ENCODE measurements around the gene PHACTR4.

The PHACTR4 gene

DNA sequence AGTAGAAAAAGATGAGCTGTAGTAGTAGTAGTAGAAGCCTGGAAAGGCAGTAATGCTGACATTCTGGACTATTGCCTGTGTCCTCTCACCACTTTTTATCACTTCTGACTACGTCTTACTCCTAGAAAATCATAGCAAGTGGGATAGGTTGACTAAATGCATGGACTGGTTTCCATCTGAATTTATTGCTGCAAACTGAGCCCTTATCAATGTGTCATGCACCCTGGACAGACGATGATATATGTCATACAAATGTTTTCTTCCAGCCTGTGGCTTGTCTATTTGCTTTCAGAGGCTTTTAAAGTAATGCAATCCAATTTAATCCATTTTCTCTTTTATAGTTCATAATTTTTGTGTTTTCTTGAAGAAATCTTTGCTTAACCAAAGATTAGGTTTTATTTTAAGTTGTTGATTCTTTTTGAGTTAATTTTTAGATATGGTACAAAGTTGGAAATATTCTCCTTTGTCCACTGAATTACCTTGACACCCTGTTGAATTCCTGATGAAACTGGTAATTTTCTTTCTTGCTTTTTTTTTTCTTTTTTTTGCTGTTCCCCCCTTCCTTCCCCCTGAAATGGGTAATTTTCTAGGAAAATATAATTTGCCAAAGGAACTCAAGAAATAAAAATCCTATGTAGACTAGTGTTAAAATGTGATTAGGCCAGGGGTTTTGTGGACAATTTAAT, 47.1 kb downstream of the PHACTR4 start:
- Histone ChIP-seq H3K9me3 (no peaks in the 10 kb centered on the region), H3K27me3 (no peaks in the 10 kb centered on the region), H3K36me3 (no peaks in the 10 kb centered on the region), H3K4me3 (no peak overlapping the region), H3K27ac (no peak overlapping the region), H3K4me1 (peaks cover 0 to 9% (median 3%) of the 10 kb centered on the region in 4 donors)
- DNase-seq, result no peak
- TF ChIP-seq, protein P1, sequence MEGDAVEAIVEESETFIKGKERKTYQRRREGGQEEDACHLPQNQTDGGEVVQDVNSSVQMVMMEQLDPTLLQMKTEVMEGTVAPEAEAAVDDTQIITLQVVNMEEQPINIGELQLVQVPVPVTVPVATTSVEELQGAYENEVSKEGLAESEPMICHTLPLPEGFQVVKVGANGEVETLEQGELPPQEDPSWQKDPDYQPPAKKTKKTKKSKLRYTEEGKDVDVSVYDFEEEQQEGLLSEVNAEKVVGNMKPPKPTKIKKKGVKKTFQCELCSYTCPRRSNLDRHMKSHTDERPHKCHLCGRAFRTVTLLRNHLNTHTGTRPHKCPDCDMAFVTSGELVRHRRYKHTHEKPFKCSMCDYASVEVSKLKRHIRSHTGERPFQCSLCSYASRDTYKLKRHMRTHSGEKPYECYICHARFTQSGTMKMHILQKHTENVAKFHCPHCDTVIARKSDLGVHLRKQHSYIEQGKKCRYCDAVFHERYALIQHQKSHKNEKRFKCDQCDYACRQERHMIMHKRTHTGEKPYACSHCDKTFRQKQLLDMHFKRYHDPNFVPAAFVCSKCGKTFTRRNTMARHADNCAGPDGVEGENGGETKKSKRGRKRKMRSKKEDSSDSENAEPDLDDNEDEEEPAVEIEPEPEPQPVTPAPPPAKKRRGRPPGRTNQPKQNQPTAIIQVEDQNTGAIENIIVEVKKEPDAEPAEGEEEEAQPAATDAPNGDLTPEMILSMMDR (IDR thresholded peaks at IDR 0.05), result no peak
- intact Hi-C loops (cut with DNase I; ENCODE audit: low total_unique reads), result no loop called here

DNA sequence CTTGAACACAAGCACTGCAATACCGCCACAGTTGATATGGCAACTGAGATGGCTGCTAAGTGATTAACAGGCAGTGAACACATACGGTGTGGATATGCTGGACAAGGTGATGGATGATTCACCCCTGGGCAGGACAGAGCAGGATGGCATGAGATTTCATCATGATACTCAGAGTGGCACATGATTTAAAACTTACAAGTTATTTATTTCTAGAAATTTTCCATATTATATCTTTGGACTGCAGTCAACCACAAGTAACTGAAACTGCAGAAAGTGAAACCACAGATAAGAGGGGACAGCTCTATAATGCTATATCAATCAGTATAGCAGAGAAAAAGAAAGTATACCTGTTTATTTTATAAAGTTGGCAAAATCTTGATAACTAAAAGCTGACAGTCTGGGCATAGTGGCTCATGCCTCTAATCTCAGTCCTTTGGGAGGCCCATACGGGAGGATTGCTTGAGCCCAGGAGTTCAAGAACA, 47.9 kb downstream of the PHACTR4 start:
- Histone ChIP-seq H3K4me1 (peaks cover 0 to 9% (median 3%) of the 10 kb centered on the region in 4 donors), H3K27ac (no peak overlapping the region), H3K4me3 (no peak overlapping the region), H3K9me3 (no peaks in the 10 kb centered on the region), H3K36me3 (no peaks in the 10 kb centered on the region), H3K27me3 (no peaks in the 10 kb centered on the region)
- no peak for DNase-seq
- intact Hi-C loops (cut with DNase I; ENCODE audit: low total_unique reads), result no loop called here
- TF ChIP-seq, protein P1 (IDR thresholded peaks at IDR 0.05), result no peak

DNA sequence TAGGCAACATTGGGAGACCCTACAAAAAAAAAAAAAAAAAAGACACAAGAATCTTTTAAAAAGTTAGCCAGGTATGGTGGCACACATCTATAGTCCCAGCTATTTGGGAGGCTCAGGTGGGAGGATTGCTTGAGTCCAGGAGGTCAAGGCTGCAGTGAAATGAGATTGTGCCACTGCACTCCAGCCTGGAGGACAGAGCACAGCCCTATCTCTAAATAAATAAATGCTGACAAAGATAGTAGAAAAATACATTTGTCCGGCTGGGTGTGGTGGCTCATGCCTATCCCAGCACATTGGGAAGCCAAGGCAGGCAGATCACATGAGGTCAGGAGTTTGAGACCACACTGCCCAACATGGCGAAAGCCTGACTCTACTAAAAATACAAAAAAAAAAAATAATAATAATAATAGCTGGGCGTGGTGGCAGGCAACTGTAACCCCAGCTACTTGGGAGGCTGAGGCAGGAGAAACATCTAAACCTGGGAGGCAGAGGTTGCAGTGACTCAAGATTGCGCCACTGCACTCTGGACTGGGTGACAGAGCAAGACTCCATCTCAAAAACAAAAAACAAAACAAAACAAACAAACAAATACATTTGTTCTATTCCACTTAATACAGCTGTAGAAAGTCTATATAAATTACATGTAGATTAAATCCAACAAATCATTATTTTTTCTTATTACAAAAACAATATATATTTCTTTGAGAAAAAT, 48.5 kb downstream of the PHACTR4 start:
- H3K9me3 ChIP-seq, result no peaks in the 10 kb centered on the region
- no peak for DNase-seq
- no peaks in the 10 kb centered on the region for H3K27me3 ChIP-seq
- no peak overlapping the region for H3K27ac ChIP-seq
- TF ChIP-seq, protein P1 (IDR thresholded peaks at IDR 0.05), result no peak
- H3K4me1 ChIP-seq, result peaks cover 0 to 9% (median 3%) of the 10 kb centered on the region in 4 donors
- intact Hi-C loops (cut with DNase I; ENCODE audit: low total_unique reads), result no loop called here
- no peaks in the 10 kb centered on the region for H3K36me3 ChIP-seq
- H3K4me3 ChIP-seq, result no peak overlapping the region

DNA sequence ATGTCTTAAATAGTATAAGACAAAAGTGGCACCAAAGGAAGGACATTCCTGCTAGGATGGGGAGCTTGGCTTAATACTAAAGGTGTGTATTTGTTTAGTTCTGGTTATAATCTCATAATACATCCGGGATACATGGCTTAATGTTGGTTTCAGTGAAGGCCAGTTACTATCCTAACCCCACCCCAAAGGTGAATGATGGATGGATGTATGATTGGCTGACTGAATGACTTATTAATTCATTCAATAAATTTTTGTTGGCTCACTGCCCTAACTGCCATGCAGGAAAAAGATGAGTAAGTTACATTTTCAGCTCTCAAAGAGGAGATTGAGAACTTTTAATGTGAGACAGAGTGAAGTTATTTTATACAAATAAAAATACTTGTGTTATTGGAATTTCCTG, 52.2 kb downstream of the PHACTR4 start:
- no peak overlapping the region for H3K4me3 ChIP-seq
- H3K27ac ChIP-seq, result no peak overlapping the region
- H3K9me3 ChIP-seq, result no peaks in the 10 kb centered on the region
- no peaks in the 10 kb centered on the region for H3K36me3 ChIP-seq
- intact Hi-C loops (cut with DNase I; ENCODE audit: low total_unique reads), result no loop called here
- DNase-seq, result no peak
- H3K27me3 ChIP-seq, result no peaks in the 10 kb centered on the region
- H3K4me1 ChIP-seq, result peaks cover 0 to 9% (median 2%) of the 10 kb centered on the region in 4 donors
- TF ChIP-seq, protein P1 (IDR thresholded peaks at IDR 0.05), result no peak

DNA sequence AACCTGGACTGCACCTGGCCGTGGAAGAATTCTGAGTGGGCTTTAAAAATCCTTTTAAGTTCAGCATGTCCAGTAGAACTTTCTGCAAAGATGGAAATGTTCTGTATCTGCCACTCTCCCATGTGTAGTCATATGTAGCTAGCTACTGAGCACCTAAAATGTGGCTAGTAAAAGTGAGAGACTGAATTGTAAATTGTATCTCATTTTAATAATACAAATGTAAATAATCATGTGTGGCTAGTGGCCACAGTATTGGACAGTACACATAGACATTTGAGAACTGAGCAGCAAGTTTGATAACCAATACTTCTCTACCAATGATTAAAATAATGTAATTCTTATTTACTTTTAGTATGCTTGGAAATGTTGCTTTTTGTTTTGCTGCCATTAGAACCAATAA, 57.3 kb downstream of the PHACTR4 start:
- no peaks in the 10 kb centered on the region for H3K4me1 ChIP-seq
- H3K36me3 ChIP-seq, result no peaks in the 10 kb centered on the region
- TF ChIP-seq, protein P1 (IDR thresholded peaks at IDR 0.05), result no peak
- H3K9me3 ChIP-seq, result no peaks in the 10 kb centered on the region
- H3K27me3 ChIP-seq, result no peaks in the 10 kb centered on the region
- H3K27ac ChIP-seq, result no peak overlapping the region
- intact Hi-C loops (cut with DNase I; ENCODE audit: low total_unique reads), result no loop called here
- no peak overlapping the region for H3K4me3 ChIP-seq
- DNase-seq, result no peak

All from tibial artery (tissue), 4 donors.